Measurements from ENCODE around the gene IKZF3. TPM values are rescaled to one million over a fixed set of nuclear protein-coding genes. Genes with fewer than 3 reads are reported as not detected.

Gene IKZF3
- total and polyA plus RNA-seq, 2 donors from 2014 or later = 0.09 to 10.2 TPM

GRCh38 chr17:39872751-39873150 is 8.6 kb upstream of the IKZF3 start:
- no peak overlapping the region for H3K27ac ChIP-seq (ENCODE audit: low read depth in 2 of 2, low read length in 2 of 2)
- no peaks in the 10 kb centered on the region for H3K4me1 ChIP-seq (ENCODE audit: control insufficient read depth in 2 of 3, insufficient read depth in 2 of 3, low read depth in 1 of 3, low read length in 3 of 3)
- TF ChIP-seq, protein P1, sequence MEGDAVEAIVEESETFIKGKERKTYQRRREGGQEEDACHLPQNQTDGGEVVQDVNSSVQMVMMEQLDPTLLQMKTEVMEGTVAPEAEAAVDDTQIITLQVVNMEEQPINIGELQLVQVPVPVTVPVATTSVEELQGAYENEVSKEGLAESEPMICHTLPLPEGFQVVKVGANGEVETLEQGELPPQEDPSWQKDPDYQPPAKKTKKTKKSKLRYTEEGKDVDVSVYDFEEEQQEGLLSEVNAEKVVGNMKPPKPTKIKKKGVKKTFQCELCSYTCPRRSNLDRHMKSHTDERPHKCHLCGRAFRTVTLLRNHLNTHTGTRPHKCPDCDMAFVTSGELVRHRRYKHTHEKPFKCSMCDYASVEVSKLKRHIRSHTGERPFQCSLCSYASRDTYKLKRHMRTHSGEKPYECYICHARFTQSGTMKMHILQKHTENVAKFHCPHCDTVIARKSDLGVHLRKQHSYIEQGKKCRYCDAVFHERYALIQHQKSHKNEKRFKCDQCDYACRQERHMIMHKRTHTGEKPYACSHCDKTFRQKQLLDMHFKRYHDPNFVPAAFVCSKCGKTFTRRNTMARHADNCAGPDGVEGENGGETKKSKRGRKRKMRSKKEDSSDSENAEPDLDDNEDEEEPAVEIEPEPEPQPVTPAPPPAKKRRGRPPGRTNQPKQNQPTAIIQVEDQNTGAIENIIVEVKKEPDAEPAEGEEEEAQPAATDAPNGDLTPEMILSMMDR (IDR thresholded peaks at IDR 0.05; ENCODE audit: borderline replicate concordance, extremely low read depth, insufficient read depth) = no peak
- H3K9ac ChIP-seq (ENCODE audit: low read length in 3 of 3) = no peak overlapping the region
- no peaks in the 10 kb centered on the region for H3K9me3 ChIP-seq (ENCODE audit: control insufficient read depth in 2 of 3, insufficient read depth in 1 of 3, low read length in 3 of 3)
- FAIRE-seq (no peak), DNase-seq (no peak)
- H3K4me3 ChIP-seq (ENCODE audit: low read length in 3 of 3) = no peak overlapping the region
- intact Hi-C loops (cut with DNase I) = no loop called here
- H3K27me3 ChIP-seq (ENCODE audit: control insufficient read depth, insufficient read depth, low read length) = no peaks in the 10 kb centered on the region
- no peaks in the 10 kb centered on the region for H3K36me3 ChIP-seq (ENCODE audit: control insufficient read depth in 2 of 3, insufficient read depth in 3 of 3, low read length in 3 of 3)

GRCh38 chr17:39871801-39872200 is 7.7 kb upstream of the IKZF3 start:
- H3K4me1 ChIP-seq (ENCODE audit: control insufficient read depth in 2 of 3, insufficient read depth in 2 of 3, low read depth in 1 of 3, low read length in 3 of 3) = no peaks in the 10 kb centered on the region
- intact Hi-C loops (cut with DNase I) = no loop called here
- FAIRE-seq (no peak), DNase-seq (no peak)
- TF ChIP-seq, protein P1 (IDR thresholded peaks at IDR 0.05; ENCODE audit: borderline replicate concordance, extremely low read depth, insufficient read depth) = no peak
- H3K4me3 ChIP-seq (ENCODE audit: low read length in 3 of 3) = no peak overlapping the region
- peaks cover 5% of the 10 kb centered on the region for H3K27me3 ChIP-seq (ENCODE audit: control insufficient read depth, insufficient read depth, low read length)
- no peaks in the 10 kb centered on the region for H3K36me3 ChIP-seq (ENCODE audit: control insufficient read depth in 2 of 3, insufficient read depth in 3 of 3, low read length in 3 of 3)
- H3K9me3 ChIP-seq (ENCODE audit: control insufficient read depth in 2 of 3, insufficient read depth in 1 of 3, low read length in 3 of 3) = no peaks in the 10 kb centered on the region
- no peak overlapping the region for H3K9ac ChIP-seq (ENCODE audit: low read length in 3 of 3)
- H3K27ac ChIP-seq (ENCODE audit: low read depth in 2 of 2, low read length in 2 of 2) = no peak overlapping the region

- no peaks in the 10 kb centered on the region for H3K36me3 ChIP-seq (ENCODE audit: control insufficient read depth in 2 of 3, insufficient read depth in 3 of 3, low read length in 3 of 3)
- no peak overlapping the region for H3K27ac ChIP-seq (ENCODE audit: low read depth in 2 of 2, low read length in 2 of 2)
- H3K4me1 ChIP-seq (ENCODE audit: control insufficient read depth in 2 of 3, insufficient read depth in 2 of 3, low read depth in 1 of 3, low read length in 3 of 3) = no peaks in the 10 kb centered on the region
- TF ChIP-seq, protein P1 (IDR thresholded peaks at IDR 0.05; ENCODE audit: borderline replicate concordance, extremely low read depth, insufficient read depth) = no peak
- H3K9ac ChIP-seq (ENCODE audit: low read length in 3 of 3) = no peak overlapping the region
- no peak for DNase-seq
- no peak for FAIRE-seq
- intact Hi-C loops (cut with DNase I) = no loop called here
- H3K27me3 ChIP-seq (ENCODE audit: control insufficient read depth, insufficient read depth, low read length) = peaks cover 7% of the 10 kb centered on the region
- H3K9me3 ChIP-seq (ENCODE audit: control insufficient read depth in 2 of 3, insufficient read depth in 1 of 3, low read length in 3 of 3) = no peaks in the 10 kb centered on the region
- no peak overlapping the region for H3K4me3 ChIP-seq (ENCODE audit: low read length in 3 of 3)
These were observed 6.7 kb upstream of the IKZF3 start for GRCh38 chr17:39870776-39871175.

DNA sequence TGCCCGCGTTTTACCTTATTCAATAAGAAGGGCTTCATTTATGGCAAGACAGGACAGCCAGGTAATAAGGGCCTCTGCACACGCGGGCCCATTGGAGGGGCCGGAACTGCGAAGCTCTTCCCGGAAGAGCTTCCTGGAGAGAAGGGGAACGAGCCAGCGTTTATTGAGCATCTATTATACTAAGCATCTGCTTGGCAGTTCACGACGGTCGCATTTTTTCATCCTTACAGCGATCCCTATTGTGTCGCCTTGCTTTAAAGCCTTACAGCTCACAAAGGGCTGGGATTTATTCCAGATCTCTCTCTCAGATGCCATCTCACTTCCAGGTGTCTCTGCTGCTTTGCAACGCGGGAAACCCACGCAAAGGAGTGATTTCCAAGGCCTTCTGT is 4.4 kb upstream of the IKZF3 start:
- DNase-seq (no peak), FAIRE-seq (no peak)
- Histone ChIP-seq H3K27me3 (ENCODE audit: control insufficient read depth, insufficient read depth, low read length) (peaks cover 18% of the 10 kb centered on the region), H3K4me1 (ENCODE audit: control insufficient read depth in 2 of 3, insufficient read depth in 2 of 3, low read depth in 1 of 3, low read length in 3 of 3) (peaks cover 0 to 2% (median 0%) of the 10 kb centered on the region in 3 donors), H3K4me3 (ENCODE audit: low read length in 3 of 3) (no peak overlapping the region), H3K27ac (ENCODE audit: low read depth in 2 of 2, low read length in 2 of 2) (no peak overlapping the region), H3K9me3 (ENCODE audit: control insufficient read depth in 2 of 3, insufficient read depth in 1 of 3, low read length in 3 of 3) (no peaks in the 10 kb centered on the region), H3K9ac (ENCODE audit: low read length in 3 of 3) (no peak overlapping the region), H3K36me3 (ENCODE audit: control insufficient read depth in 2 of 3, insufficient read depth in 3 of 3, low read length in 3 of 3) (no peaks in the 10 kb centered on the region)
- TF ChIP-seq, protein P1 (IDR thresholded peaks at IDR 0.05; ENCODE audit: borderline replicate concordance, extremely low read depth, insufficient read depth) = no peak
- intact Hi-C loops (cut with DNase I) = no loop called here

All from kidney (tissue), 14 donors.